GM21447 (cell line): Measurements from ENCODE around the gene ZNF576.
"Not testable (repeated sequence)": the region's sequence is repeated elsewhere in the genome, so short reads cannot be mapped to it uniquely, and the experiment has no call there.

Source experiments
- ATAC-seq: cut with Tn5 transposase; IDR thresholded peaks from one replicate; pipeline ENCODE4 v1.9.1; 2021; ENCODE audit not compliant: unreplicated experiment

Gene ZNF576

DNA sequence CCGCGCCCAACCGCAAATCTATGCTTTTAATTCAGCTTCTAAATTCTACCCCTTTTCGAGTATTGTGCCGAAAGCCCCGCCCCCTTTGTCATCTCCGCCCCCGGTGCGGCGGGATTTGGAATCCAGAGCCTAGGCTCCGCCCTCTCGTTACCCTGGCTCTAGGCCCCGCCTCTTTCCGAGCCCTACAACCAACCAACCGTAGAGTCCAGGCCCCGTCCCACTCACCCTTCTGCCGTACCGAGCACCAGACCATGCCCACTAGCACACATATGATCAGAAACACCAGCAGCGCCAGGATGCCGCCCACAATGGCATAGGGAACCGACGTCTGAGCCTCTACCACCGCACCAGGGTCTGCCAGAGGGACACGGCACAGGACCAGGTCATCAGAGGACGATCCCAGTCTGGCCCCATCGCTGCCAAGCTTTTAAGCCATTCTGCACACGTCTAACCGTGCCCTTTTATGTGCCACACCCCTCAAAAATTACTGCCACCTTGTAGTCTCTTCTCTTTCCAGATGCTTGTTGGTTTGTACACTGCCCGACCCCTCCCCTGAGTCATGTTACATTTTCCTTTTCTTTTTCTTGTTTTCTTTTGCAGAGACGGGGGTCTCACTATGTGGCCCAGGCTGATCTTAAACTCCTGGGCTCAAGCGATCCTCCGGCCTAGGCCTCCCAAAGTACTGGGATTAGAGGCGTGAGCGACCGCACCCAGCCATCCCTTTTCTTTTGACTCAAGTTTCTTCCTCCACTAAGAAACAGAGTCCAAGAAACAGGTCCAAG, 27.7 kb downstream of the ZNF576 start:
- ATAC-seq: no peak

GRCh38 chr19:43624933-43625332, 28.5 kb downstream of the ZNF576 start:
- no peak for ATAC-seq

DNA sequence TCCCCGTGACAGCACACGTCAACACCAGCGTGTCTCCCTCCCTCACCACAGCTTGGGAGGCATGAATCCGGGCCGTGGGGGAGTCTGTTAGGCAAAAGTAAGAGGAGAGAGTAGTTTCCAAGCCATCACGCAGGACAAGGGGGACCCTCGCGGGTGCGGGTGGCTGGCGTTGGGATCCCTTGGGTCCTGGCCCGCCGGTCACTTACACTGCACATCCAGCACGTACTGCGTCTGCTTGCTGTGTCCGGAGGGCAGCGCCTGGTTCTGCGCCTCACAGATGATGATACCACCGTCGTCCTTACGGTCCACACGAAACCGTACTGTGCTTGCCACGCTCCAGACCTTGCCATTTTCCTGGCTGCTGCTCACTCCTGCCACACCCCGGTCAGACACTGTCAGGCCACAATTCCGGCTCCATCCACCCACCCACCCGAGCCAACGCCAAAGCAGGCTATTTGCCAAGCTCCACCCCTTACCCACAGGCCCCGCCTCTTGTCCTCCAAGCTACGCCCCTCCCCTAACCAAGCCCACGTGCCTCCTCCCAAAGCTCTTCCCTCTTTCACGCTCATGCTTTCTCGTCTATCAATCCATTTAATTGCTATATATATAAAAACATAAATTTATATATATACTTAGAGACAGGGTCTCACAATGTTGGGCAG, 29.7 kb downstream of the ZNF576 start:
- ATAC-seq: no peak

GRCh38 chr19:43626838-43627237, 30.4 kb downstream of the ZNF576 start:
- no peak for ATAC-seq

GRCh38 chr19:43628646-43629326, 32.4 kb downstream of the ZNF576 start:
- no peak for ATAC-seq

DNA sequence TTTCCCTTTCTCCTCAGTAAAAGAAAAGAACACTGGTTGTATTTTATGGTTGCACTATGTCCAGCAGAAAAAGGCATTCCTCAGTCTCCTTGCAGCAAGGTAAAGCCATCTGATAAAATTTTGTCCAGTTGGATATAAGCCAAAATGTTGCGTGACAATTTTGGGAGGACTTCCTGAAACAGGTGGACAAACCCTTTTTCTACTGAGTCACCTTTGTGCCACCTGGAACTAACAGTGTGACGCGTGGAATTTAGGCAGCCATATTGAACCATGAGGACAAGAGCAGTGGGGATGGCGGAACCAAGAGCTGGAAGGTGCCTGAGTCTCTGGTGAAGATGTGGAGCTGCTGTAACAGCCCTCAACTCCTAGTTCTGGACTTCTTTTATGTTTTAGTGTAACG, 35.1 kb downstream of the ZNF576 start:
- no peak for ATAC-seq

- no peak for ATAC-seq
Measured at GRCh38 chr19:43633520-43633919, 37.1 kb downstream of the ZNF576 start.

DNA sequence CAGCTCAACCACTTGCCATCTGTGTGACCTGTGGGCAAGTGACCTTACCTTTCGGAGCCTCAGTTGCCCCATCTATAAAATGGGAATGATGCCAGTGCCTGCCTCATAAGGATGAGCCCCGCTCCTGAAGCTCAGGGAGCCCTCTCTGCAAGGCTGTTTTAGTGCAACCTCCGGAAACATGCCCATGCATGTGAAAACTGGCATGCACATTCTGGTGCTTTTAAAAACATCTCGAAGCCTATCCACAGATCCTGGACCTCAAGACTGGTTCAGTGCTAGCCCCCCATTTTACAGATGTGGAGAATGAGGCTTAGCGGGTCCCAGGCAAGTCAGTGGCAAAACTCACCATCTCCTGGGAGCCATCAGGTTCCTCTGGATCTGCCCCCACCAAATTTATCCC, 37.7 kb downstream of the ZNF576 start:
- no peak for ATAC-seq

DNA sequence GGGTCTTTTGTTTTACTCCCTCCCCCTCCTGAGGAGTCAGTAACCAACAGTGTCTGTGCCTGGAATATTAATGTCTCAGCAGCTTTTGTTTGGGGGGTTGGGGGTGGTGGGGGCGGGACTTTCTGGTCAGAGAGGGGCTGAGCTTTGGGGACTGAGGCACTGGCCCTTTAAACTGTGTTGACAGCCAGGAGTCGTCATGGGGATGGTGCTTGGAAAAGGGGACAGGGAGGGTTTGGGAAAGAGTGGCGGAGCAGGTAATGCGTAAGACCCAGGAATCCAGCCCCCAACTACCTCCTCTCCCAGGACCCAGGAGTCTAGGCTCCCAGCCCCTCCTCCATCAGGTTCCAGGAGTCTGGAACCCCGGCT, 38.1 kb downstream of the ZNF576 start:
- no peak for ATAC-seq

DNA sequence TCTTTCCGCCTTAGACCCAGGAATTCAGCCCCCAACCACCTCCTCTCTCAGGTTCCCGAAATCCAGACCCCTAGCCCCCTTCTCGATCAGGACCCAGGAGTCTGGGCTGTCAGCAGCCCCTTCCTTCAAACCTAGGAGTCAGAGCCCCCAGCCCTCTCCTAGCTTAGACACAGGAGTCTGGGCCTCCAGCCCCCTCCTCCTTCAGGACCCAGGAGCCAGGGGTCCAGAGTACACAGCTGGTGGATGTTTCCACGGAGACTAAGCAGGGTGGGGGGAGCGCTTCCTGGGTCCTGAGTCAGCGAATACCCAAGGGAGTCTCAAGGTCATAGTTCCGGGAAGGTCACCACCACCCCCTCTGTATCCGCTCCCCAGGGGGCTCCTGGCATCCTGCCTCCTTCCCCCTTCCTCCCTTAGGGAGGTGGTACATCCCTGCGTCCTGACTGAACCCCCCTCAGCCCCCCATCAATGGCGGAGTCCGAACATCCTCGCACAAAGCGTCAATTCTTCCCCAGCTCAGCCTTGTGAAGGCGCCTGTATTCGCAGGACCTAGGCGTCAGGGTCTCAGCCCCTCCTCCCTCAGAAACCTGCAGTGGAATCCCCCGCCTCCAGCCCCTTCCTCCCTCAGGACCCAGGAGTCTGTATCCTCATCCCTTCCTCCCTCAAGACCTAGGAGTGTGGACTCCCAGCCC, 38.6 kb downstream of the ZNF576 start:
- no peak for ATAC-seq

GRCh38 chr19:43635561-43635940, 39.2 kb downstream of the ZNF576 start:
- not testable (repeated sequence) for ATAC-seq

DNA sequence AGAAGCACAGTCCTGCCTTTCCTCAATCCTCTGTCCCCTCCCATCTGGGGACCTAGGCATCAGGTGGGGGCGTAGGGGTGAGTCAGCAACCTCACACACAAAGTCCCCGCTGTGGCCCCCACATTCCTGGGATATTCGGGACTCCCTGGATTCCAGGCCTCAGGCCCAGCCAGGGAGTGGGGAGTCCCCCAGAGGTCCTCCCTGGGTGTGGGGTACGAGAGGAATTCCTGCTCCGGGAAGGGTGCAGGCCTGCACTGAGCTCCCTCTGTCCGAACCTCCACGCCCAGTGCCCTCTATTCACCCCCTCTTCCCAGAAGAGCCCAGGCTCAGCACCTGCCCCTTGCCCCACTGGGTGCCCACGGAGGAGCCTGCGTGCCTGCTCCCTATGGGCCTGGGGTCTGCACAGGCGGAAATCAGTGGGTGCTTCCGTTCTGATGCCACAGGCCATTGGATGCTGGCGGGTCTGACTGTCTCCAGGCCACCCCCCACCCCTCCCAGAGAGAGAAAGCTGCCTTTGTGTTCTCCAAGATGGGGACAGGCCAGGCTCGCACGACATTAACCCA, 39.8 kb downstream of the ZNF576 start:
- ATAC-seq: no peak

- ATAC-seq: no peak
Measured at GRCh38 chr19:43638214-43638994, 42.0 kb downstream of the ZNF576 start.

GRCh38 chr19:43638995-43639518, 42.7 kb downstream of the ZNF576 start:
- no peak for ATAC-seq

DNA sequence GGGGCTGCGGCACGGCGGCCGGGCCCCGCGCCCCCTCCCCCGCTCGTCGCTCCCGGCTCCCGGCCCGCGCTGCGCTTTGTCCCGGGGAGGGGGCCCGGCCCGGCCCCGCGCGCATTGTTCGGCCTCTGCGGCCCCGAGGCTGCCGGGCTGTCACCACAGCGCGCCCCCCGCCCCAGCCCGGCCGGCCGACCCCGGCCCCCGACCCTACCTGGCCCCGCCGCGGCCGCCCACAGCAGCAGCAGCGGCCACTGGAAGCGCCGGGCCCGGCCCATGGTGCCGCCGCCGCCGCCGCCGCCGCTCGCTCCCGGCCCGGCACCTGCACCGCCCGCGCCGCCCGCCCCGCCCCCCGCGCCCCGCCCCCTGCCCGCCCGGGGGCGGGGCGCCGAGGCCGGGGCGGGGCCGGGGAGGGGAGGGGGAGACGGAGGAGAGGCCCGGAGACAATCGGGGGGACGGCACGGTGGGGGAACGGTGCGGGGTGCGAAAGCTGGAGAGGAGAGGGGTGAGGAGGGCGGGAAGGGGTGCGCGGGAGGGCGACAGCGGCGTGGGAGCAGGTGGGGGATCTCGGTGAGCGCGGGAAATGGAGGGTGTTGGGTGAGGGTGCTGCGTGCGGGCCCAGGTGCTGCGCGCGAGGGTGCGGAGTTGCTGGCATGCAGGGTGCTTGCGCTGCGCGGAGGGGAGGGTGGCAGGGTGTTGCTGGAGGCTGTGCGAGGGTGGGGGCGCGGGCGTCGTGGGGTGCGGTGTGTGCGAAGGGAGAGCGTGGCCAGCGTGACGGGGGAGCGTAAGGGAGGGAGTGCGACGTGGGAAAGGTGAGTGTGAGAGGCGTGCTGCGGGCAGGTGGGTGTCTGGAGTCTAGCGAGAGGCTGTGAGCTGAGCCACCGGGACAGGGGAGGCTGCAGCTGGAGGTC, 43.4 kb downstream of the ZNF576 start, which contains the start of gene CADM4:
TSS of gene CADM4 (minus strand) at position 332 of the 905 bp plus-strand sequence. CDS start at position 272, 60 bp downstream.
- no peak for ATAC-seq

- no peak for ATAC-seq
Measured at GRCh38 chr19:43640424-43640757, 44.0 kb downstream of the ZNF576 start.

DNA sequence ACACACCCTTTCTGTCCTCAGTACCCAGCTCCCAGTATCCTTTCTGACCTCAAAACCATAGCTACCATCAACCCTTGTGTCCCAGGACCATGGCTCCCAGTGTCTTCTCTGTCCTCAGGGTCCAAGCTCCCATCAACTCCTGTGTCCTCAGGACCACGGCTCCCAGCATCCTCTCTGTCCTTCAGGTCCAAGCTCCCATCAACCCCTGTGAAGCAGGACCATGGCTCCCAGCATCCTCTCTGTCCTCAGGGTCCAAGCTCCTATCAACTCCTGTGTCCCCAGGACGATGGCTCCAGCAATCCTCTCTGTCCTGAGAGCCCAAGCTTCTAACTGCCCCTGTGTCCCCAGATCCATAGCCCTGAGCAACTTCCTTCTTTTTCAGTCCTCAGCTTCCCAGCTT, 44.9 kb downstream of the ZNF576 start:
- no peak for ATAC-seq

DNA sequence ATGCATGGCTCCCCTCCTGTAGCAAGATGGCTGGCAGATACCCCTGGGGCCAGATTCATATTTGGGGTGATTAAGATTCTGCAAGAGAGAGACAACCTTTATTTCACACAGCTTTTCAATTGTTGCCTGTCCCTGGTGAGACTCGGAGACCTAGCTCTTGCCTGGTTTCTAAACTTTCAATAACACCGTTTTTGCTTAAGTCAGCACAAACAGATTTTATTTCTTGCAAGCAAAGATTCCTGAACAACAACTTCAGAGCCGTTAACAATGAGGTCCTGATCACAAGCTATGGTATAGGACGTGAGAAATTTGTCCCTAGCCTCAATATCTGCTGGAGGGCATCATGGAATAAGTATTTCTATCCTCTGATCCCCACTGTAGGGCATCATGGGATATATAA, 46.1 kb downstream of the ZNF576 start:
- no peak for ATAC-seq

GRCh38 chr19:43643326-43643725, 46.9 kb downstream of the ZNF576 start:
- no peak for ATAC-seq
